PC-3 (cell line): ENCODE results near the gene PQBP1. TPM values are rescaled to one million over a fixed set of nuclear protein-coding genes. Genes with fewer than 3 reads are reported as not detected.
"Not testable (repeated sequence)": the region's sequence is repeated elsewhere in the genome, so short reads cannot be mapped to it uniquely, and the experiment has no call there.

Source experiments
- ATAC-seq: fragments of 200-7000 bp; cut with Tn5 transposase; 2 replicates; pipeline ENCODE4 v1.9.1; 2020; ENCODE audit warnings: mild to moderate bottlenecking, moderate library complexity
- BruUV-seq: library from RNA; stranded (reverse); fragments of 400-500 nt; replicated peaks from 2 replicates; lab custom pipeline; 2021; lab: Mats Ljungman, UMichigan
- CTCF ChIA-PET: fragments of 300-600 bp; sonication (Branson Sonifier 250); formaldehyde crosslinking; loops from one replicate; lab custom pipeline; 2022; ENCODE audit warnings: antibody characterized with exemption; lab: Charles Lee
- POLR2A ChIA-PET: fragments of 300-600 bp; sonication (Branson Sonifier 250); formaldehyde crosslinking; loops from one replicate; lab custom pipeline; 2022; ENCODE audit warnings: antibody characterized with exemption; ENCODE audit not compliant: unreplicated experiment; lab: Charles Lee
- DNase-seq: peaks from one replicate; pipeline ENCODE4 v3.0.0-alpha.2; 2015
- H2AFZ ChIP-seq: fragments of 300-600 bp; sonication (generic); 2 replicates; pipeline ENCODE4 v1.6.0; 2016; ENCODE audit warnings: antibody characterized with exemption, low read length
- H3F3A ChIP-seq: fragments of 300-600 bp; sonication (generic); one replicate; pipeline ENCODE4 v1.6.0; 2017; ENCODE audit warnings: antibody characterized with exemption, low read length, control low read depth, mild to moderate bottlenecking; ENCODE audit not compliant: unreplicated experiment
- H3K27ac ChIP-seq: fragments of 300-600 bp; sonication (generic); 2 replicates; pipeline ENCODE4 v1.5.1; 2016; ENCODE audit warnings: mild to moderate bottlenecking, low read length
- H3K27me3 ChIP-seq: fragments of 300-600 bp; sonication (generic); 2 replicates; pipeline ENCODE4 v1.6.1; 2016; ENCODE audit warnings: low read length, mixed read lengths
- H3K36me3 ChIP-seq: fragments of 300-600 bp; sonication (generic); 2 replicates; pipeline ENCODE4 v1.6.1; 2016; ENCODE audit warnings: low read depth, mixed run types, low read length, mixed read lengths
- H3K4me1 ChIP-seq: fragments of 300-600 bp; sonication (generic); 2 replicates; pipeline ENCODE4 v1.5.1; 2016; ENCODE audit warnings: low read length; ENCODE audit not compliant: insufficient read depth
- H3K4me2 ChIP-seq: fragments of 300-600 bp; sonication (generic); 2 replicates; pipeline ENCODE4 v1.6.0; 2016; ENCODE audit warnings: low read length
- H3K4me3 ChIP-seq: fragments of 300-600 bp; sonication (generic); 2 replicates; pipeline ENCODE4 v1.5.1; 2016; ENCODE audit warnings: mild to moderate bottlenecking, low read length, mixed read lengths
- H3K79me2 ChIP-seq: fragments of 300-600 bp; sonication (generic); 2 replicates; pipeline ENCODE4 v1.6.1; 2017; ENCODE audit warnings: low read length, mixed read lengths
- H3K9ac ChIP-seq: fragments of 300-600 bp; sonication (generic); 2 replicates; pipeline ENCODE4 v1.6.0; 2016; ENCODE audit warnings: mild to moderate bottlenecking, low read length
- H3K9me2 ChIP-seq: fragments of 300-600 bp; sonication (generic); replicated peaks from 2 replicates; pipeline ENCODE4 v1.6.1; 2016; ENCODE audit warnings: mixed run types, low read length, mixed read lengths
- H3K9me3 ChIP-seq: fragments of 300-600 bp; sonication (generic); 2 replicates; pipeline ENCODE4 v1.6.1; 2016; ENCODE audit warnings: low read length, mixed read lengths
- H4K20me1 ChIP-seq: fragments of 300-600 bp; sonication (generic); 2 replicates; pipeline ENCODE4 v1.6.1; 2016; ENCODE audit warnings: low read length, mixed read lengths
- CTCF ChIP-seq: fragments of 300-600 bp; sonication (generic); conservative IDR thresholded peaks from 2 replicates; pipeline ENCODE4 v1.5.1; 2017; ENCODE audit warnings: antibody characterized with exemption, low read depth, mild to moderate bottlenecking, low read length
- EZH2 ChIP-seq: fragments of 300-600 bp; sonication (generic); IDR thresholded peaks from one replicate; pipeline ENCODE4 v1.6.1; 2017; ENCODE audit warnings: antibody characterized with exemption, mild to moderate bottlenecking, low read length; ENCODE audit not compliant: unreplicated experiment
- EZH2phosphoT487 ChIP-seq: fragments of 300-600 bp; sonication (generic); IDR thresholded peaks from 2 replicates; pipeline ENCODE4 v1.6.1; 2018; ENCODE audit warnings: mild to moderate bottlenecking, antibody characterized with exemption, low read length, borderline replicate concordance
- intact Hi-C: fragments of 100-400 bp; cut with micrococcal nuclease; formaldehyde crosslinking; loops from 2 replicates; pipeline ENCODE4 v1.9.0; 2023
- total RNA-seq: library from RNA; depleted of rRNA; stranded (reverse); fragments of >200 nt; gene quantifications from 2 replicates; pipeline ENCODE4 v1.2.3, GENCODE V29; 2014

Gene PQBP1
- total RNA-seq, 1 experiment from 2014 or later = 189 TPM

DNA sequence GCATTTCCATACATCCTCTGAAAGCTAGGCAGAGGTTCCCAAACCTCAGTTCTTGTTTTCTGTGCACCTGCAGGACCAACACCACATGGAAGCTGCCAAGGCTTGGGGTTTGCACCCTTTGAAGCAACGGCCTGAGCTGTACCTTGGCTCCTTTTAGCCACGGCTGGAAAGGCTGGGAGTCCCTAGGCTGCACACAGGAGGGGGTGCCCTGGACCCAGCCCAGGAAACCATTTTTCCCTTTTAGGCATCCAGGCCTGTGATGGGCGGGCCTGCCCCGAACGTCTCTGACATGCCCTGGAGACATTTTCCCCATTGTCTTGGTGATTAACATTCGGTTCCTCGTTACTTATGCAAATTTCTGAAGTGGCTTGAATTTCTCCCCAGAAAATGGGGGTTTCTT is 44.9 kb upstream of the PQBP1 start:
- no peaks in the 10 kb centered on the region for H3K79me2 ChIP-seq
- no peaks in the 10 kb centered on the region for H3K9me2 ChIP-seq
- H3K9me3 ChIP-seq = no peaks in the 10 kb centered on the region
- H3K4me1 ChIP-seq = no peaks in the 10 kb centered on the region
- ATAC-seq (no peak), DNase-seq (no peak)
- POLR2A ChIA-PET = no interaction called here
- H2AFZ ChIP-seq = no peak overlapping the region
- H3K36me3 ChIP-seq = no peaks in the 10 kb centered on the region
- intact Hi-C loops = no loop called here
- TF ChIP-seq CTCF (no peak), EZH2phosphoT487 (no peak), EZH2 (no peak)
- H3K27ac ChIP-seq = no peak overlapping the region
- no peak overlapping the region for H3K4me3 ChIP-seq
- CTCF ChIA-PET = no interaction called here
- H3K27me3 ChIP-seq = no peaks in the 10 kb centered on the region
- H3K4me2 ChIP-seq = no peak overlapping the region
- no peaks in the 10 kb centered on the region for H4K20me1 ChIP-seq
- no TSS peak for BruUV-seq
- H3F3A ChIP-seq = no peaks in the 10 kb centered on the region
- no peak overlapping the region for H3K9ac ChIP-seq

DNA sequence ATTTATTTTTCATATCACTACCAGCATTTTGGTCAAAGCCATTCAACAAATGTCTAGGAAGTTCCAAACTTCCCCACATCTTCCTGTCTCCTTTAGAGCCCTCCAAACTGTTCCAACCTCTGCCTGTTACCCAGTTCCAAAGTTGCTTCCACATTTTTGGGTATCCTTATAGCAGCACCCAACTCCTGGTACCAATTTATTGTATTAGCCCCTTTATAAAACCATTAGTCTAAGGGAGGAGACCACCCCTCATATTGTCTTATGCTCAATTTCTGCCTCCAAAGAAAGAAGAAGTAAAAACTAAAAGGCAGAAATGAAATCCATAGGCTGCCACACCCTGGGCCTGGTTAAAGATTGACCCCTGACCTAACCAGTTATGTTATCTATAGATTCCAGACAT is 44.2 kb upstream of the PQBP1 start:
- BruUV-seq, H3K79me2 ChIP-seq, CTCF ChIA-PET: not testable (repeated sequence)

GRCh38 chrX:48854121-48854804 is 43.5 kb upstream of the PQBP1 start:
- POLR2A ChIA-PET, H2AFZ ChIP-seq, H3K4me3 ChIP-seq, H3K4me1 ChIP-seq, DNase-seq, H3F3A ChIP-seq, H3K27ac ChIP-seq, H3K36me3 ChIP-seq, H3K79me2 ChIP-seq, H3K27me3 ChIP-seq, CTCF ChIA-PET, H3K9ac ChIP-seq, BruUV-seq, ATAC-seq, H3K9me3 ChIP-seq, H3K4me2 ChIP-seq, H4K20me1 ChIP-seq, H3K9me2 ChIP-seq: not testable (repeated sequence)
- intact Hi-C loops = loop anchor here (2.0 kb wide), 1 partner anchor 37 kb away; no protein-coding TSS in a partner anchor

More for the DNA sequence above, 44.2 kb upstream of the PQBP1 start:
- H3K9me3 ChIP-seq, intact Hi-C loops, H3K4me2 ChIP-seq, H3K27ac ChIP-seq, H3F3A ChIP-seq, H3K27me3 ChIP-seq, H3K9ac ChIP-seq, H4K20me1 ChIP-seq, H3K36me3 ChIP-seq, H3K9me2 ChIP-seq, H3K4me3 ChIP-seq, POLR2A ChIA-PET, H2AFZ ChIP-seq, DNase-seq, H3K4me1 ChIP-seq, ATAC-seq: not testable (repeated sequence)
